DND-41 (cell line): ENCODE results near the gene SGMS1.

Experiments
- ATAC-seq: fragments of 200-7000 bp; cut with Tn5 transposase; 3 replicates; pipeline ENCODE4 v1.9.1; 2021; ENCODE audit warnings: low read depth; ENCODE audit not compliant: insufficient read depth
- DNase-seq: peaks from one replicate; pipeline ENCODE4 v3.0.0-alpha.2; 2020
- H2AFZ ChIP-seq: 2 replicates; pipeline ENCODE4 v1.6.0; 2012; ENCODE audit warnings: low read depth, low read length
- H3K27ac ChIP-seq: 2 replicates; pipeline ENCODE4 v1.5.1; 2012; ENCODE audit warnings: low read length, inconsistent platforms
- H3K27me3 ChIP-seq: fragments of 200-600 bp; sonication (generic); 2 replicates; pipeline ENCODE4 v1.6.0; 2012; ENCODE audit warnings: low read length, mild to moderate bottlenecking, inconsistent platforms; ENCODE audit not compliant: insufficient read depth, poor library complexity
- H3K36me3 ChIP-seq: 2 replicates; pipeline ENCODE4 v1.5.1; 2012; ENCODE audit warnings: low read length, inconsistent platforms; ENCODE audit not compliant: insufficient read depth
- H3K4me1 ChIP-seq: 2 replicates; pipeline ENCODE4 v1.5.1; 2012; ENCODE audit warnings: mild to moderate bottlenecking, low read length; ENCODE audit not compliant: insufficient read depth
- H3K4me2 ChIP-seq: 2 replicates; pipeline ENCODE4 v1.6.0; 2012; ENCODE audit warnings: mild to moderate bottlenecking, moderate library complexity, low read length, inconsistent platforms; ENCODE audit not compliant: insufficient read depth
- H3K4me3 ChIP-seq, 2 experiments: fragments of 200-600 bp in 1 of 2; shearing (Covaris generic) in 1 of 2; 2 replicates each; pipeline ENCODE4 v1.5.1; 2012 to 2016; ENCODE audit warnings: inconsistent platforms in 2 of 2, low read length in 2 of 2, mild to moderate bottlenecking in 2 of 2, low read depth in 1 of 2, moderate library complexity in 1 of 2
- H3K79me2 ChIP-seq: 2 replicates; pipeline ENCODE4 v1.6.0; 2012; ENCODE audit warnings: low read length, inconsistent platforms; ENCODE audit not compliant: insufficient read depth
- H3K9ac ChIP-seq: 2 replicates; pipeline ENCODE4 v1.6.0; 2012; ENCODE audit warnings: low read depth, mild to moderate bottlenecking, inconsistent platforms, low read length, moderate library complexity
- H3K9me3 ChIP-seq: 2 replicates; pipeline ENCODE4 v1.5.1; 2012; ENCODE audit warnings: low read length, moderate library complexity, mild to moderate bottlenecking, inconsistent platforms; ENCODE audit not compliant: insufficient read depth, severe bottlenecking
- H4K20me1 ChIP-seq: 2 replicates; pipeline ENCODE4 v1.6.0; 2012; ENCODE audit warnings: low read length; ENCODE audit not compliant: insufficient read depth
- CTCF ChIP-seq: IDR thresholded peaks from 2 replicates; pipeline ENCODE4 v1.5.1; 2012; ENCODE audit warnings: borderline replicate concordance, low read length, moderate library complexity, mild to moderate bottlenecking; ENCODE audit not compliant: poor library complexity, severe bottlenecking; ENCODE audit errors: extremely low read depth
- EZH2 ChIP-seq: IDR thresholded peaks from 3 replicates; pipeline ENCODE4 v1.6.1; 2012; ENCODE audit warnings: borderline replicate concordance, low read depth, mild to moderate bottlenecking, moderate library complexity, low read length, inconsistent platforms; ENCODE audit not compliant: severe bottlenecking

Gene SGMS1

GRCh38 chr10:50351483-50352146 is 272.1 kb downstream of the SGMS1 start:
- Histone ChIP-seq H3K4me1 (no peaks in the 10 kb centered on the region), H4K20me1 (no peaks in the 10 kb centered on the region), H3K36me3 (no peaks in the 10 kb centered on the region), H3K27ac (no peak overlapping the region), H2AFZ (no peak overlapping the region), H3K9ac (no peak overlapping the region), H3K79me2 (no peaks in the 10 kb centered on the region), H3K4me2 (no peak overlapping the region), H3K27me3 (no peaks in the 10 kb centered on the region), H3K9me3 (no peaks in the 10 kb centered on the region), H3K4me3 (no peak overlapping the region)
- no peak for ATAC-seq
- no peak for DNase-seq
- TF ChIP-seq CTCF, result no peak
- TF ChIP-seq EZH2, result no peak

GRCh38 chr10:50350366-50350765 is 273.4 kb downstream of the SGMS1 start:
- Histone ChIP-seq H3K4me1 (no peaks in the 10 kb centered on the region), H3K27ac (no peak overlapping the region), H3K4me3 (no peak overlapping the region), H3K4me2 (no peak overlapping the region), H3K9ac (no peak overlapping the region), H3K9me3 (no peaks in the 10 kb centered on the region), H2AFZ (no peak overlapping the region), H3K36me3 (no peaks in the 10 kb centered on the region), H4K20me1 (no peaks in the 10 kb centered on the region), H3K27me3 (no peaks in the 10 kb centered on the region), H3K79me2 (no peaks in the 10 kb centered on the region)
- no peak for TF ChIP-seq CTCF
- no peak for TF ChIP-seq EZH2
- DNase-seq (no peak), ATAC-seq (no peak)

- Histone ChIP-seq H3K9ac (no peak overlapping the region), H3K9me3 (no peaks in the 10 kb centered on the region), H3K4me2 (no peak overlapping the region), H3K27me3 (no peaks in the 10 kb centered on the region), H3K36me3 (no peaks in the 10 kb centered on the region), H3K4me1 (no peaks in the 10 kb centered on the region), H3K4me3 (no peak overlapping the region), H4K20me1 (no peaks in the 10 kb centered on the region), H3K79me2 (no peaks in the 10 kb centered on the region), H2AFZ (no peak overlapping the region), H3K27ac (no peak overlapping the region)
- ATAC-seq (no peak), DNase-seq (no peak)
- TF ChIP-seq CTCF (no peak), EZH2 (no peak)
Observed at GRCh38 chr10:50349554-50349953, 274.2 kb downstream of the SGMS1 start.
